ENCODE results near the gene CUL4A. TPM values are rescaled to one million over a fixed set of nuclear protein-coding genes. Genes with fewer than 3 reads are reported as not detected.
A peak's percentile ranks its signal among the peaks of the same experiment; 100 is the strongest.

Gene CUL4A
- total RNA-seq, 2 experiments from 2014 or later: 54.6 to 56.6 TPM

GRCh38 chr13:113225515-113225914, 16.1 kb downstream of the CUL4A start:
- no peak overlapping the region for H3K27ac ChIP-seq (ENCODE audit: low read depth in 1 of 2, low read length in 2 of 2)
- H3K36me3 Mint-ChIP-seq (ENCODE audit: low read depth): peaks cover 93% of the 10 kb centered on the region
- no peaks in the 10 kb centered on the region for H3K9me3 Mint-ChIP-seq
- peaks cover 4% of the 10 kb centered on the region for H3K4me1 Mint-ChIP-seq (ENCODE audit: low read depth)
- intact Hi-C loops (cut with DNase I, micrococcal nuclease): no loop called here
- no peak for DNase-seq
- H3K27me3 ChIP-seq (ENCODE audit: control insufficient read depth in 1 of 2, insufficient read depth in 2 of 2, low read length in 2 of 2): no peaks in the 10 kb centered on the region
- no peak overlapping the region for H3K4me3 Mint-ChIP-seq
- no peak overlapping the region for H3K4me3 ChIP-seq (ENCODE audit: low read length)
- no peak for TF ChIP-seq CTCF (IDR thresholded peaks at IDR 0.05)
- H3K36me3 ChIP-seq (ENCODE audit: insufficient read depth, low read length): peaks cover 84% of the 10 kb centered on the region
- H3K27me3 Mint-ChIP-seq: no peaks in the 10 kb centered on the region
- H3K27ac Mint-ChIP-seq: no peak overlapping the region
- H3K4me1 ChIP-seq (ENCODE audit: insufficient read depth, low read length): peaks cover 4% of the 10 kb centered on the region
- POLR2A ChIA-PET: interaction anchor here (1.1 kb wide), 1 partner anchor 16 kb away, joined by 4 read pairs; the partner anchor contains the start of gene CUL4A
- CTCF ChIA-PET: no interaction called here
- no peaks in the 10 kb centered on the region for H3K9me3 ChIP-seq (ENCODE audit: control insufficient read depth in 1 of 2, insufficient read depth in 1 of 2, low read length in 2 of 2)
- no peak for ATAC-seq (ENCODE audit: poor library complexity)

GRCh38 chr13:113226873-113227450, 17.5 kb downstream of the CUL4A start:
- Mint-ChIP-seq H3K27me3 (no peaks in the 10 kb centered on the region), H3K4me3 (no peak overlapping the region), H3K36me3 (ENCODE audit: low read depth) (peaks cover 92% of the 10 kb centered on the region), H3K9me3 (no peaks in the 10 kb centered on the region), H3K4me1 (ENCODE audit: low read depth) (no peaks in the 10 kb centered on the region), H3K27ac (peak overlapping the region; percentile 28)
- CTCF ChIA-PET: no interaction called here
- intact Hi-C loops (cut with DNase I, micrococcal nuclease): no loop called here
- no peak overlapping the region for H3K27ac ChIP-seq (ENCODE audit: low read depth in 1 of 2, low read length in 2 of 2)
- no peak for TF ChIP-seq CTCF (IDR thresholded peaks at IDR 0.05)
- no peak overlapping the region for H3K4me3 ChIP-seq (ENCODE audit: low read length)
- H3K36me3 ChIP-seq (ENCODE audit: insufficient read depth, low read length): peaks cover 81% of the 10 kb centered on the region
- H3K4me1 ChIP-seq (ENCODE audit: insufficient read depth, low read length): no peaks in the 10 kb centered on the region
- DNase-seq (no peak), ATAC-seq (ENCODE audit: poor library complexity) (no peak)
- POLR2A ChIA-PET: interaction anchor here (0.7 kb wide), 1 partner anchor 17 kb away, joined by 3 read pairs; no protein-coding TSS in a partner anchor
- H3K9me3 ChIP-seq (ENCODE audit: control insufficient read depth in 1 of 2, insufficient read depth in 1 of 2, low read length in 2 of 2): no peaks in the 10 kb centered on the region
- no peaks in the 10 kb centered on the region for H3K27me3 ChIP-seq (ENCODE audit: control insufficient read depth in 1 of 2, insufficient read depth in 2 of 2, low read length in 2 of 2)

GRCh38 chr13:113229161-113229560, 19.7 kb downstream of the CUL4A start:
- Histone ChIP-seq H3K4me3 (ENCODE audit: low read length) (no peak overlapping the region), H3K9me3 (ENCODE audit: control insufficient read depth in 1 of 2, insufficient read depth in 1 of 2, low read length in 2 of 2) (no peaks in the 10 kb centered on the region), H3K4me1 (ENCODE audit: insufficient read depth, low read length) (no peaks in the 10 kb centered on the region), H3K27me3 (ENCODE audit: control insufficient read depth in 1 of 2, insufficient read depth in 2 of 2, low read length in 2 of 2) (no peaks in the 10 kb centered on the region), H3K27ac (ENCODE audit: low read depth in 1 of 2, low read length in 2 of 2) (no peak overlapping the region), H3K36me3 (ENCODE audit: insufficient read depth, low read length) (peaks cover 82% of the 10 kb centered on the region)
- no peaks in the 10 kb centered on the region for H3K9me3 Mint-ChIP-seq
- H3K4me1 Mint-ChIP-seq (ENCODE audit: low read depth): no peaks in the 10 kb centered on the region
- TF ChIP-seq CTCF (IDR thresholded peaks at IDR 0.05): no peak
- H3K4me3 Mint-ChIP-seq: no peak overlapping the region
- no peaks in the 10 kb centered on the region for H3K27me3 Mint-ChIP-seq
- intact Hi-C loops (cut with DNase I, micrococcal nuclease): no loop called here
- ATAC-seq (ENCODE audit: poor library complexity): no peak
- DNase-seq: no peak
- CTCF ChIA-PET: no interaction called here
- H3K27ac Mint-ChIP-seq: no peak overlapping the region
- POLR2A ChIA-PET: no interaction called here
- peaks cover 92% of the 10 kb centered on the region for H3K36me3 Mint-ChIP-seq (ENCODE audit: low read depth)
